Tongue (tissue), 3 donors: ENCODE results near the gene AKT1S1. TPM values are rescaled to one million over a fixed set of nuclear protein-coding genes. Genes with fewer than 3 reads are reported as not detected.
"Not testable (repeated sequence)": the region's sequence is repeated elsewhere in the genome, so short reads cannot be mapped to it uniquely, and the experiment has no call there.

ENCODE experiments used
- DNase-seq: peaks from one replicate; pipeline ENCODE4 v3.0.0-alpha.2; 2015
- small RNA-seq: library from RNA; depleted of rRNA; stranded (forward); fragments of <200 nt; gene quantifications from one replicate; pipeline ENCODE3, GENCODE V24; 2014; ENCODE audit warnings: low replicate concordance
- total RNA-seq: library from RNA; depleted of rRNA; stranded (reverse); fragments of >200 nt; gene quantifications from one replicate; pipeline ENCODE4 v1.2.3, GENCODE V29; 2014

The AKT1S1 gene
- total RNA-seq, 1 donor from 2014 or later: 4.5 TPM

DNA sequence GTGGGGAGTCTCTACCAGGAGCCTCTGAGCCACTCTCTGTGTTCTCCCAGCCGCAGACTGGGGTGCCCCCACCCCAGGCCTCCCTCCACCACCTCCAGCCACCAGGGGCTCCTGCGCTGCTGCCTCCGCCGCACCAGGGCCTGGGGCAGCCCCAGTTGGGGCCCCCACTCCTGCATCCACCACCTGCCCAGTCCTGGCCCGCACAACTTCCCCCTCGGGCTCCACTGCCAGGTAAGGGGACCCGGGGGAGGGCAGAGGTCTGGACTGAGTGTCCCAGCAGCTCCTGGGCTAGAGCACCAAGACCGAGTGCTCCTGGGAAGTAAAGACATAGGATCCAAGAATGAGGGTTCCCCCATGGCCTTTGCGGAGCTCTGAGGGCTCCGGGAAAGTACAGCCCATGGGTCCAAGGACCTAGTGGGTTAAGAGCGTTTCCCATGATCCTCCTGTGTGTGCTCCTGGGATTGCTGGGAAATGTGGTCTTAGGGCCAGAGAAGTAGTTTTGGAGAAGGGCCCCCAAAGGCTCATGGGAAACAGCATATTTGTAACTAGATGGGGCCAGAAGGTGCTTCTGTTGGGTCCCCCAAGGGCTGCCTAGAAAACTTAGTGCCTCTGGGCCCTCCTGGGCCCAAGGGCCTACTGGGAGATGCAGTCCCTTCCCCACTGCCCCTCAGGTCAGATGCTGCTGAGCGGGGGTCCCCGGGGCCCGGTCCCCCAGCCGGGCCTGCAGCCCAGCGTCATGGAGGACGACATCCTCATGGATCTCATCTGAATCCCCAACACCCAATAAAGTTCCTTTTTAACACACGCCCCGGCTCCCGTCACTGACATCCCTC, 40.8 kb downstream of the AKT1S1 start:
- no peak for DNase-seq

DNA sequence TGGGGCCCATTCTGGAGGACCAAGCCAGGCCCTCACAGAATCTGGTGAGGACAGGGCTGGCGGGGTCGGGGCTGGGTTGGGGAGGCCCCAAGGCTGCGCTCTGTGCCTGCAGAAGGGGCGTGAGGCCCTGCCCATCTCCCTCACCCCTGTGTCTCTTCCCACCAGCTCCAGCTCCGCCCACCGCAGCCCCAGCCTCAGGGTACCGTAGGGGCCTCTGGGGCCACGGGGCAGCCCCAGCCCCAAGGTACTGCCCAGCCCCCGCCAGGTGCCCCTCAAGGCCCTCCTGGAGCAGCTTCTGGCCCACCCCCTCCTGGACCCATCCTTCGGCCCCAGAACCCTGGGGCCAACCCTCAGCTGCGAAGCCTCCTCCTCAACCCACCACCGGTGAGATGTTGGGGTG, 41.6 kb downstream of the AKT1S1 start:
- DNase-seq: no peak

DNA sequence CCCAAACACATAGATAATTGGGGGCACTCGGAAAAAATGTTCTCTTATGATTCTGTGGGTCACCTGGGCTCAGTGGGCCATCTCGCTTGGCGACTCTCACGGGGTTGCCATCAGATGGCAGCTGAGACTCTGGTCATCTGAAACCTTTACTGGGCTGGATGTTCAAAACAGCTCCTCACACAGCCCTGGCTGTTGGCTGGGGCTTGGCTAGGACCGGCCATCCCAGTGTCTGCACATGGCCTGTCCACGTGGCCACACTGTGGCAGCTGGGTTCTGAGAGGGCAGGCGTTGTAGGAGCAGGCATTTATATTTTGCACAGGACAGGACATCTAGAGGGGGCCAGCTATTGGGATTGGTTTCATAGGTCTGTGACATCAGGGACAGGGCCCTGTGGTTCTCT, 43.6 kb downstream of the AKT1S1 start:
- no peak for DNase-seq

DNA sequence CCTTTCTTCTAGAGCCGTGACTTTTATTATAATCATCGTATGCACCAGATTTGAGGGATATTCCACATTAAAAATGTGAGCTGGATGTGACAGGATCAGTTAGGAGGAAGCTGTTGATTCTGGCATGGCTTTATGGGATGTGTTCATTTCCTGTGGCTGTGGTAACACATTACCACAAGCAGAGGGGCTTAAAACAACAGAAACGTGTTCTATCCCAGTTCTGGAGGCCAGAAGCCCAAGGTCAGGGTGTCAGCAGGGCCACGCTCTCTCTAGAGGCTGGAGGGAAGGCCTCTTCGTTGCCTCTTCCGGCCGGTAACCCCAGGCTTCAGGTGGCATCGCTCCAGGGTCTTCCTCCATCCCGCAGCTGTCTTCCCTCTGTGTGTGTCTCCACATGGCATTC, 44.6 kb downstream of the AKT1S1 start:
- DNase-seq: no peak

DNA sequence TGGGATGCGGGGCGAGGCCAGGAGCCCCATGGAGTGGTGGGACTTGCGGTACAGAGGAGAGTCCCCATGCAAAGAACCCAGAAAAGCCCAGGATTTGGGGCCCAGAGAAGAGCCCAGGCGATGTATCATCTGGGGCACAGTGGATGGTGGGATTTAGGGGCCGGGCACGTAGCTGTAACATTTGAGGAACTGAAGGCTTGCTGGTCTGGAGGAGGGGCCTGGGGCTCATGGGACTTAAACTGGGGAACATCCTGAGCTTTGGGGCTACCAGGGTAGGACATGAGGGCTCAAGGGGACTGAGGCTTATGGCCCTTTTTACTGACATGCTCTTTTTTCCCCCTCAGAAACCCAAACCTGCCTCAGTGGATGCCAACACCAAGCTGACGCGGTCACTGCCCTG, 45.6 kb downstream of the AKT1S1 start:
- DNase-seq: no peak

DNA sequence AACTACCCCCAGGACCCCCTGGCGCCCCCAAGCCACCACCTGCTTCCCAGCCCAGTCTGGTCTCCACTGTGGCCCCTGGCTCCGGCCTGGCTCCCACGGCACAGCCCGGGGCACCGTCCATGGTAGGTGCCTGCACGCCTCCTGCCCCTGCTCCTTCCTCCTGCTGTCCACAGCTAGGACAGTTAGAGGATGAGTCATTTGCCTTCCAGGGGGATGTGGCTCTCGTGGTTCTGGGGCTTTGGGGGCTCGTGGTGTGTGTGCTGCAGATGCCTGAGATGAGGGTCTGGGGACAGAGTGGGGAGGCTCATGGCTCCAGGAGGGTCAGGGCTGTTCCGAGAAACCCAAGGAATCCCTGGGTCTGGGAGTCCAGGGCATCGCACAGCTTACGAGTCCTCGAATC, 46.4 kb downstream of the AKT1S1 start:
- DNase-seq: no peak

DNA sequence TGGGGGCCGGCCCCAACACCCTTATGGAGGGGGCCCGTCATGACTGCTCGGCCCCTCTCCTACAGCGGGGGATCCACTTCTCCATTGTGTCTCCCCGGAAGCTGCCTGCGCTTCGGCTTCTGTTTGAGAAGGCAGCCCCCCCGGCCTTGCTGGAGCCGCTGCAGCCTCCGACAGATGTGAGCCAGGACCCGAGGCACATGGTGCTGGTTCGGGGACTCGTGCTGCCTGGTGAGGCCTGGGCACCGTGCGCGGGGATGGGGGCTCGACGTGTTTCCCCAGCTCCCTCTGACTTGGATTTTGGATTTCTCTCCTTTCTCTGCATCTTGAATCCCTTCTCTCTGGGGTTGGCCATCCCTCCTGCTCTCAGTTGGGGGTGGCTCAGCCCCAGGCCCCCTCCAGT, 47.4 kb downstream of the AKT1S1 start:
- DNase-seq: no peak

DNA sequence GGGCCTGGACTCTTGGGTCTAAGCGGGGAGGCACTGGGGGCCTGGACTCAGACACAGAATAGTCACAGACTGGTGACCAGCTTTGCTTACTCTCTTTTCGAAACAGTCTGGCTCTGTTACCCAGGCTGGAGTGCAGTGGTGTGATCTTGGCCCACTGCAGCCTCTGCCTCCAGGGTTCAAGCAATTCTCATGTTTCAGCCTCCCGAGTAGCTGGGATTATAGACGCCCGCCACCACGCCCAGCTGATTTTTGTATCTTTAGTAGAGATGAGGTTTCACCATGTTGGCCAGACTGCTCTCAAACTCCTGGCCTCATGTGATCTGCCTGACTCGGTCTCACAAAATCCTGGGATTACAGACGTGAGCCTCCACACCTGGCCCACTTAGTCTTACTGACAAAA, 48.0 kb downstream of the AKT1S1 start:
- no peak for DNase-seq

DNA sequence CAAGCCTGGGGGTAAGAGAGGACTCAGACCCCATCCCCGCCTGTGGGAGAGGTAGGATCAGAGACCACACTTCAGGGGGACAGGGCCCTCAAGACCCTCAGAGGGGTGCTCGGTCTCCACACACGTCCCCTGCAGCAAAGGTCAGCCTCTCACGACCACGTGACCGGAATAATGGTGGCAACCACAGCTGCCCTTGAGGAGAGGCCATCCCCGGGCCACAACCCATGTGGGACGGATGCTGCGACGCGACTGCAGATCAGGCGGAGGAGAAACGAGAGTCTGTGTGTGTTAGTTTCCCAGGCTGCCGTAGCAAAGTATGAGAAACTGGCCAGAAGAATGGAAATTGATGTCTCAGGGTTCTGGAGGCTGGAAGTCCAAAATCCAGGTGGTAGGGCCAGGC, 50.1 kb downstream of the AKT1S1 start:
- DNase-seq: no peak

DNA sequence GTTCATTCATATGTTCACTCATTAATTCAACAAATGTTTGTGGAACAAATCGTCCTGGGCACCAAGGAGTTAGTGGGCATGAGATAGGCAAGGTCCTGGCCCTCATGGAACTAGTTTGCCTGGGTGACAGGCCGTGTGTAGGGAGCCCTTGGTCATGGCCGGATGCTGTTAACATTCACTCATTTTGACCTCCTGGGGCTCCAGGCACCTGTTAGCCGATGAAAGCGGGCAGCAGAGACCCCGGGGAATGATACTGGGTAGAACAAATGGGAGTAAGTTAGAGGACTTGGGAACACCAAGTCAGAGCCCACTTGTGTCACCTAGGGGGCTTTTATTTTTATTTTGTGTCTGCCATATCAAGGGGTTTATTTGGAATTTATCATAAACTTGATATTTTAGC, 52.5 kb downstream of the AKT1S1 start:
- no peak for DNase-seq

DNA sequence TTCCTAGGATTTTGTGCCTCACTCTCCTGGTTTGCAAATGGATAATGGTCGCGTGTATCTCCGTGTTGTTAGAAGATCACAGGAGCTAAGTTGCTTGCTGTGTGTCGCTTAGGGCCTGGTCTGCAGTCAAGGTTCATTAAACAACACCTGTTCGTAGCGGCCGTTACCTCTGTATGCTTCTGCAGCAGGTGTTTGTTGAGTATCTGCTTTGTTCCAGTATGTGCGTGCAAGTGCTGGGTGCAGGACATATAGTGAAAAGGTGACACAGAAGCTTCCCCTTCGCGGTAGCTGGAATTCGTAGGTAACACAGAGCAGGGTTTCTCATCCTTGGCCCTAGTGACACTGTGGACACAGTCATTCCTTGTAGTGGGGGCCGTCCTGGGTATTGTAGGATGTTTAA, 53.7 kb downstream of the AKT1S1 start:
- DNase-seq: no peak

DNA sequence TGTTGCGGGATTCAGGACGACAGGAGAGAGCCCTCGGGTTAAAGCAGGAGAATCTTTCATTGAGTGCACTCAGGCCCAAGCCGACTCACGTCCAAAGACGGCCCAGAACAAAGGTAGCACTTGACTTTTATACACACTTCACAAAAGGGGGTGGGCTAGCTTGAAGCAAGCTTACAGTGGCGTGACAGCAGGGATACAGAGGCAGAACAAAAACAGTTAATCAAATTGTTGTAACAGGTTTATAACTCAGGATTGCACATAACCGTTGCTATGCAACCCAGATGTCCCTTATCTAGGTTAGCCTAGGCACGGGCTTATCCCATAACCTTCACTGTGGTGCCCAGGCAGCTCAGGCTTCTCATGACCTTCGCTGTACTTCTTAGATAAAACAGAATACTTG, 57.0 kb downstream of the AKT1S1 start:
- no peak for DNase-seq

DNA sequence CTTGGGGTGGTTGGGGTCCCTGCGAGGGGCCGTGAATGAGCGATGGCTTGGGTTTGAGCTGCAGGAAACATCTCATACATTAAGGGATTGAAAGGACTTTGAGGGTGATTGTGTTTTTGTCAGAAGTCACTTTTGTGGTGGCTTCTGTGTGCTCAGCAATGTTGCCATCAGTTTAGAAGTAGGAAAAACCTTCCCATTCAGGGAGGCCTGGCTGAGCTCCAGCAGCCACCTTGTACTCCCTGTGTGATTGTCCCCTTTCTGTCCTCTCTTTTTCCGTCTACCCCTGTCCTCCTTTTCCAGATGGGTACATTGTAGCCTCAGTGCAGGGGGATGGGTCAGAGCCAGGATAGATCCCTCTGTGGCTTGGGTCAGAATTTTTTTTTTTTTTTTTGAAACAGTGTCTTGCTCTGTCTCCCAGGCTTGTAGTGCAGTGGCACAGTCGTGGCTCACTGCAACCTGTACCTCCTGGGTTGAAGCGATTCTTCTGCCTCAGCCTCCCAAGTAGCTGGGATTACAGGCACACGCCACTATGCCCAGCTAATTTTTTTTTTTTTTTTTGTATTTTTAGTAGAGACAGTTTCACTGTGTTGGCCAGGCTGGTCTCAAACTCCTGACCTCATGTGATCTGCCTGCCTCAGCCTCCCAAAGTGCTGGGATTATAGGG, 57.6 kb downstream of the AKT1S1 start:
- DNase-seq: not testable (repeated sequence)

Small RNA genes lying within 50 kb of the gene (small RNA-seq; reads per million reads assigned to genes)
- not detected for gene MIR4749

Other genes starting within 250 kb of the AKT1S1 start
- gene RRAS, start 237.2 kb downstream of the AKT1S1 start, total RNA-seq: 15.5 TPM
- 19.5 TPM for gene SCAF1, start 235.1 kb downstream of the AKT1S1 start, total RNA-seq
- 44.0 TPM for gene IRF3, start 211.5 kb downstream of the AKT1S1 start, total RNA-seq
- 10.9 TPM for gene BCL2L12, start 211.4 kb downstream of the AKT1S1 start, total RNA-seq
- 208 TPM for gene PRMT1, start 200.1 kb downstream of the AKT1S1 start, total RNA-seq
- gene ADM5, start 187.8 kb downstream of the AKT1S1 start, total RNA-seq: 0.92 TPM
- 5.1 TPM for gene CPT1C, start 186.2 kb downstream of the AKT1S1 start, total RNA-seq
- 1.1 TPM for gene TSKS, start 114.0 kb downstream of the AKT1S1 start, total RNA-seq
- 56.2 TPM for gene AP2A1, start 110.4 kb downstream of the AKT1S1 start, total RNA-seq
- gene FUZ, start 64.1 kb downstream of the AKT1S1 start, total RNA-seq: 25.7 TPM
- 38.2 TPM for gene MED25, start 59.1 kb downstream of the AKT1S1 start, total RNA-seq
- 78.4 TPM for gene PTOV1, start 26.2 kb downstream of the AKT1S1 start, total RNA-seq
- gene PNKP, start 9.8 kb downstream of the AKT1S1 start, total RNA-seq: 23.1 TPM
- 11.9 TPM for gene TBC1D17, start 347 bp upstream of the AKT1S1 start, total RNA-seq
- not detected for gene IL4I1, start 19.5 kb upstream of the AKT1S1 start, total RNA-seq
- gene ATF5, start 51.9 kb upstream of the AKT1S1 start, total RNA-seq: 3.6 TPM
- 33.1 TPM for gene NUP62, start 52.1 kb upstream of the AKT1S1 start, total RNA-seq
- 0.92 TPM for gene SIGLEC11, start 83.8 kb upstream of the AKT1S1 start, total RNA-seq
- 23.2 TPM for gene VRK3, start 148.0 kb upstream of the AKT1S1 start, total RNA-seq
- 14.9 TPM for gene ZNF473, start 148.7 kb upstream of the AKT1S1 start, total RNA-seq